ENCODE measurements around the gene LHFPL2. TPM values are rescaled to one million over a fixed set of nuclear protein-coding genes. Genes with fewer than 3 reads are reported as not detected.

LHFPL2 gene
- total RNA-seq, 1 donor from 2014 or later: 33.1 TPM

GRCh38 chr5:78527054-78527859 lies 121.3 kb downstream of the LHFPL2 start:
- DNase-seq (ENCODE audit: low read depth): peak; percentile 88
- H3K4me3 ChIP-seq (ENCODE audit: low read depth, low read length): no peak overlapping the region
- no peak for TF ChIP-seq CTCF (IDR thresholded peaks at IDR 0.05; ENCODE audit: insufficient read depth, low read length, poor library complexity, severe bottlenecking)
- H3K27me3 ChIP-seq (ENCODE audit: control insufficient read depth, insufficient read depth, low read length): no peaks in the 10 kb centered on the region
- no peaks in the 10 kb centered on the region for H3K36me3 ChIP-seq (ENCODE audit: control insufficient read depth, insufficient read depth, low read length)

- no peaks in the 10 kb centered on the region for H3K27me3 ChIP-seq (ENCODE audit: control insufficient read depth, insufficient read depth, low read length)
- TF ChIP-seq CTCF (IDR thresholded peaks at IDR 0.05; ENCODE audit: insufficient read depth, low read length, poor library complexity, severe bottlenecking): no peak
- no peak overlapping the region for H3K4me3 ChIP-seq (ENCODE audit: low read depth, low read length)
- DNase-seq (ENCODE audit: low read depth): peak; percentile 65
- H3K36me3 ChIP-seq (ENCODE audit: control insufficient read depth, insufficient read depth, low read length): no peaks in the 10 kb centered on the region
Observed at GRCh38 chr5:78526049-78526525, 122.5 kb downstream of the LHFPL2 start.

DNA sequence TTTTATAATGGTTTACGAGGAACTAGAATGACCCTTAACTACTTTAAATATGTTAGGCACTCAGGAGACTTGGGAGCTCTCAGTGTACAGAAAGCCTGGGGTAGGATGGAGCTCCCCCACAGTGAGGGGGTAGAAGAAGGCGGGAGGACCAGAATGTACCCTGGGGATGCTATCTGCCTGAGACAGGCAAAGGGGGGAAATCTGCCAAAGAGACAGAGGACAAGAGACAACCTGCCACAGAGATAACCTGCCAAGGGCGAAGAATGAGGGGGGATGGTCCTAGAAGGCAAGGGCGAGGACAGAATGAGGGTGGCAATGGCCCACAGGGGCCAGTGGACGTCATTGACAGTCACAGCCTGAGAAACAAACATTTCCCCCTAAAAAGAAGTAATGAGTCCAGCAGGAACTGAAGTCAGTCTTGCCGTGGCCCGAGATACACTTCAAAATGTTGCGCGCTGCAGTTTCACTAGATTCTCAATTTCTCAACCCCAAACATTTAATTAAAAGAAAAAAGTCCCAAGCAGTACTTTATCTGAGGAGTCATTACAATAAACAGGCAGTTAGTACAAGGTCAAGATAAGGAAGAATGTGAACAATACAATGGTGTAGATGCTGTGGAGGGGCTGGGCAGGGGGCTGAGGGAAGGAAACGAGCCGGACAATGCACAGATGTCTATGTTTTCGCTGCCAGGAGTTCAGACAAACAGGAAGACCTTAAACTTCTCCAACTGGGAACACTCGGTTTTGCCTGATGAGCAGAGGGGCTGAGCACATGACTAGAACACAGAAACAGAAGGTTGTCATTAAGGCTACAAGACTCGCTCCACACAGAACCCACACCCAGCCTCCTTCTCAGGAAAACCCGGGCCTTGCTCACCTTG lies 125.0 kb downstream of the LHFPL2 start:
- DNase-seq (ENCODE audit: low read depth): no peak
- H3K27me3 ChIP-seq (ENCODE audit: control insufficient read depth, insufficient read depth, low read length): no peaks in the 10 kb centered on the region
- no peak overlapping the region for H3K4me3 ChIP-seq (ENCODE audit: low read depth, low read length)
- TF ChIP-seq CTCF (IDR thresholded peaks at IDR 0.05; ENCODE audit: insufficient read depth, low read length, poor library complexity, severe bottlenecking): no peak
- H3K36me3 ChIP-seq (ENCODE audit: control insufficient read depth, insufficient read depth, low read length): no peaks in the 10 kb centered on the region

GRCh38 chr5:78522476-78523260 lies 125.9 kb downstream of the LHFPL2 start:
- Histone ChIP-seq H3K4me3 (ENCODE audit: low read depth, low read length) (no peak overlapping the region), H3K36me3 (ENCODE audit: control insufficient read depth, insufficient read depth, low read length) (no peaks in the 10 kb centered on the region), H3K27me3 (ENCODE audit: control insufficient read depth, insufficient read depth, low read length) (no peaks in the 10 kb centered on the region)
- TF ChIP-seq CTCF (IDR thresholded peaks at IDR 0.05; ENCODE audit: insufficient read depth, low read length, poor library complexity, severe bottlenecking): no peak
- no peak for DNase-seq (ENCODE audit: low read depth)

- no peak for TF ChIP-seq CTCF (IDR thresholded peaks at IDR 0.05; ENCODE audit: insufficient read depth, low read length, poor library complexity, severe bottlenecking)
- H3K36me3 ChIP-seq (ENCODE audit: control insufficient read depth, insufficient read depth, low read length): no peaks in the 10 kb centered on the region
- no peak overlapping the region for H3K4me3 ChIP-seq (ENCODE audit: low read depth, low read length)
- DNase-seq (ENCODE audit: low read depth): no peak
- H3K27me3 ChIP-seq (ENCODE audit: control insufficient read depth, insufficient read depth, low read length): no peaks in the 10 kb centered on the region
Observed at GRCh38 chr5:78521455-78521854, 127.1 kb downstream of the LHFPL2 start.
